Measurements from ENCODE around the gene PACSIN3.
"Not testable (repeated sequence)": the region's sequence is repeated elsewhere in the genome, so short reads cannot be mapped to it uniquely, and the experiment has no call there.

Gene PACSIN3

DNA sequence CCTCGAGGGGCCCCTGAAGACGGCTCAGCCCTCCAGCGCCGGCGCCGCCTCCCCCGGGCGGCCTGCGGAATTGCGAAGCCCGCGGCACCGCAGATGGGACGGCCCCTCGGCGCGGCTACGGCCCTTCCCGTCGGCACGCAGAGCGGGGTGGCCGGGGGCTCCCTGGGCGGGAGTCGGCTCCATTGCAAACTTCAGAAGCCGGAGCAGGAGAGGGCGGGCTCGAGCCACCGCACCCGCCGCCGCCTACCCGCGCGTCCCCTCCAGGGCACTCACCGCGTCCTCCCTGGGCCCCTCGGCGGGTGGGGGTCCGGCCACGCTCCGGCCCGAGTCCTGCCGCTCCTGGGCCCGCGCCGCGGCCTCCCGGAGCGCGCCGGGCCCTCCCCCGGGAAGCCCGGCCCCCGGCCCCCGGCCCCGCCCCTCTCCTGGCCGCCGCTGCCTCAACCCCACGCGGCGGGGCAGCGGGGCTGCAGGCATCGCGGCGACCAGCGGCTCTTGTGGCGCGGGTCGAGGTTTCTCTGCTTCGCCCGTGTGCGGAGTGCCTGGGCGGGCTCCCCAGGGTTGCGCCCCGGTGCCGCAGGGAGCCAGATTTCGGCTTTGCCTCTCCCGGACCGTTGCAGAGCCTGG, at the start of gene PACSIN3:
TSS of gene PACSIN3 (minus strand) at position 359 of the 624 bp plus-strand sequence. CDS start 3,707 bp downstream, outside the sequence.
- peak; percentile 67 for DNase-seq

- DNase-seq: no peak
Observed at GRCh38 chr11:47235163-47235562, 48.9 kb upstream of the PACSIN3 start.

DNA sequence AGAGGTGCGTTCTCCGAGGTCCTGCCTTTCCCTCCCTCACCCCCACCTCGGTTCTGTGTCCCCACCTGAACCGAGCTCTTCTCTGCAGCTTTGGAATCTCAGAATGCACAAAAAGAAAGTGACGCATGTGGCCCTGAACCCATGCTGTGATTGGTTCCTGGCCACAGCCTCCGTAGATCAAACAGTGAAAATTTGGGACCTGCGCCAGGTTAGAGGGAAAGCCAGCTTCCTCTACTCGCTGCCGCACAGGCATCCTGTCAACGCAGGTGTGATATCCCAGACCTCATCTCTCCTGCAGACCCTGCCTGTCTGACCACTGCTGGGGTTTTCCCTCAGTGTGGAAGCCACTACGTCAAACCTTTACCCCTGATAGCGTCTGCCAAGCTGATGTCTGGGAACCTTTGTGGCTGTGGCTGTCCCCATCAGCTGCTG, 48.5 kb upstream of the PACSIN3 start:
- no peak for DNase-seq

DNA sequence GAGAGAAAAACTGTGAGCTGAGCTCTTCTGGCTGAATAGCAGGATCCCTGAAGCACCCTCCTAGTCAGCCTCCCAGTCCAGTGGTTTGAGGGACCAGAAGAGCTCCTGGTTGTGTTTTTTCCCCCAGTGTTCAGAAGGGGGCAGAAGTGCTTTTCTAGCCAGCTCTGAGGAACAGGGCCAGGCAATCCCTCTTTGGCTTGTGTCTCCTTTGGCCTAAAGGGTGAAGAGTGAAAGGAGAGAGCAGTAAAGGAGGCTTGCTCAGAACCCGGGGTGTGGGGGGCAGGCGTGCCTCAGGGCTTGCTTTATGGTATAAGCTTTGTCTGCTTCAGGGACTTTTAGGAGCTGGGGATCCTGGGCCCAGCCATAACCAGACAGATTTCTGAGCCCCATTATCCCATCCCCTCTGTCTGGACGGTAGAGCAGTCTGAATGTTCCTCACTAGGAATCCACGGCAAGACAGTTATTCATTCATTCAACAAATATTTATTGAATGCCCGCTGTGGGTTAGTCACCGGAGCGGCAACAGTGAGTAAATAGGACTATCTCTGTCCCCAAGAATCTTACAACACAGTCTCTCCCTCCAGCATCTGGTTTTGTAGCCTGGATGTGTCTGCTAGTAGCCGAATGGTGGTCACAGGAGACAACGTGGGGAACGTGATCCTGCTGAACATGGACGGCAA, 47.9 kb upstream of the PACSIN3 start:
- DNase-seq: peak; percentile 92

- DNase-seq: no peak
Observed at GRCh38 chr11:47233051-47233450, 46.8 kb upstream of the PACSIN3 start.

- no peak for DNase-seq
Observed at GRCh38 chr11:47229161-47229560, 42.9 kb upstream of the PACSIN3 start.

- no peak for DNase-seq
Observed at GRCh38 chr11:47225552-47226400, 39.5 kb upstream of the PACSIN3 start.

- no peak for DNase-seq
Observed at GRCh38 chr11:47222696-47223095, 36.5 kb upstream of the PACSIN3 start.

DNA sequence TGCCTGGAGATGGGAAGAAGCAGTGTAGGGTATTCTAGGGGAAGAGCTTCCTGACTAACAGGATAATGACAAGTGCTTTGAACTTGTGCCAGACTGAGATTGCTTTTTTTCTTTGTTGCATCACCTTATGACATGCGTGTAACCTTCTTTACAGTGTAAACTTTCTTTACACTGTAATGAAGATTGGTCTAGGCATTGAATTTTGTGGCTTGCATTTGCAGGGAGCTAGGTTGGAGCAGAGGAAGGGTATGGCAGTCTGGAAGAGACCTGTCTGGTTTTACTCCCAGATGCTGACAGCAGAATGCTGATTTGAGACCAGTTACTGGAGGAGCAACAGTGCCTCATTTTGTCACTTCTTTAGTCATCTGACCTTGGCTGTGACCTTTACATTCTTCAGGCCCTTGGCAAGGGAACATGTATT, 34.2 kb upstream of the PACSIN3 start:
- peak; percentile 90 for DNase-seq

DNA sequence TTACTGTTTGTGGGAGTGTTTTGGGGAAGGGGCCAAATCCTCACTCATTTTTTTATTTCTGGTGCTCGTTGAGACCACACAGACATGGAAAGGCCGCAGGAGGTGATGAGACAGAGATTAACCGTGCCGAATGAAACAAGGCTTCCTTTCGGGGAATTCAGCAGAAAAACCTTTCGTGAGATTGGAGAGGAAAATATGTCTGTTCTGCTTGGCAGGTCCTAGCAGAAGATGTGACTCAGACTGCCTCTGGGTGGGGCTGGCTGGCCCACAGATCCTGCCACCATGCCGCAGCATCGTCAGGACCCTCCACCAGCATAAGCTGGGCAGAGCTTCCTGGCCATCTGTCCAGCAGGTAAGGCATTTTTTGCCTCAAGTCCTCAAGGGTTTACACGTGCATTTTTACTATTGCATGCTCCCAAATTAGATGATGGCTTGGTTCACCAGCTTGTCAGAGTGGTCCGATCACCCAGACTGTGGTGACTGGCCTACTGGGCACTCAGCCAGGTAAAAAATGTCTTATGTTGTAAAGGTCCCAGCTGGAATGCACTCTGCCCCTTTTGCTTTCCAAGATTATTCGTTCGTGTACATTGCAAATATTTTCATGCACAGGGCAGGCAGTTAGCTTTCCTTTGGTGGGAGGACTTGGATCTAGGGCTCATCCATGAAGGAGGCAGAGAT, 30.0 kb upstream of the PACSIN3 start:
- peak; percentile 92 for DNase-seq

GRCh38 chr11:47215366-47215910, 29.2 kb upstream of the PACSIN3 start:
- no peak for DNase-seq

DNA sequence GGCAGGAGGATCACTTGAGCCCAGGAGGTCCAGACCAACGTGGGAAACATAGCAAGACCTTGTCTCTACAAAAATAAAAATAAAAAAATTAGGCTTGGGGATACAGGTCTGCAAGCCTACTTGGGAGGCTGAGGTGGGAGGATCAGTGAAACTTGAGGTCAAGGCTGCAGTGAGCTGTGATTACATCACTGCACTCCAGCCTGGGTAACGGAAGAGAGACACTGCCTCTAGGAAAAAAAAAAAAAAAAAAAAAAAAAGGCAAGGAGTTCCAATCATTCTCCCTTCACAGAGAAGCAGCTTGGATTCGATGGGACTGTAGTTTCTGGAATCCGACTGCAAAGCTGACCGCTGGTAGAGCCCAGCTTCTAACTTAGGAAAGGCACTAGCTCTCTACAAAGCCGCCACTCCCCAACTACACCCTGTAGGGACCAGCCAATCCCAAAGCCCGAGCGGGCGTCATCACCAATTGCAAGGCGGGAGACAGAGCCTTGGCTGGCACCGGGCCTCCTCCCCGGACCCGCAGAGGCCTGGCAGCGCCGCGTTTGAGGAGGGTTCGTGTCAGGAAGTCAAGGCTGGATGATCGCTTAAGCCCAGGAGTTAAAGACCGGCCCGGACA, 27.8 kb upstream of the PACSIN3 start:
- peak; percentile 93 for DNase-seq

DNA sequence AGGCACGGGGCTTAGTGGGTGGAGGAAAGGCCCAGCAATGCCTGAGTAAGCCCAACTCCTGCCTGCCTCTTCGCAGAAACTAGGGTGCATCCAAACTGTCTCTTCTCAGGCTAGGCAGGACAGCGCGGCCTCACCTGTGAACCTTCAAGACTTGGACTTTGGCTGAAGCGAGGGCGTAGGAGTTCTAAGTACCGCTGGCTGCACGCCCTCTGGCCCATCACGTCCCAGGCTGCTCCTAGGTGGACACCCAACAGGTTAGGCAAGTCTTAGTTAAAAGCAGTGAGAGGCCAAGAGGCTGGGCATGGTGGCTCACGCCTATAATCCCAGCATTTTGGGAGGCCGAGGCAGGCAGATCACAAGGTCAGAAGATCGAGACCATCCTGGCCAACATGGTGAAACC, 26.7 kb upstream of the PACSIN3 start:
- no peak for DNase-seq

DNA sequence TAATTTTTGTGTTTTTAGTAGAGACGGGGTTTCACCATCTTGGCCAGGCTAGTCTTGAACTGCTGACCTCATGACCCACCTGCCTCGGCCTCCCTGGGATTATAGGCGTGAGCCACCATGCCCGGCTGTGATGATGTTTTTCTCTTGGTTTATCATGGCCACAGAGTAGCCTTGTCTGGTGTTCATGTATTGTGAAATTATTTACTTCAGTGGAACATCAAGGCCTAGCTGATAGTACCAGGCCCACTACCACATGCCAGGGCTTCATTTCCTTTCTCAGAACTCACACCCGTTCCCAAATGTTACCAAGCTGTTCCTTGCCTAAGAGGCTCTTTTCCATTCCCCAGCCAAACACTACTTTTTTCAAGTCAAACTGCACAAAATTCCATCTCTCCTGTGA, 22.4 kb upstream of the PACSIN3 start:
- no peak for DNase-seq

DNA sequence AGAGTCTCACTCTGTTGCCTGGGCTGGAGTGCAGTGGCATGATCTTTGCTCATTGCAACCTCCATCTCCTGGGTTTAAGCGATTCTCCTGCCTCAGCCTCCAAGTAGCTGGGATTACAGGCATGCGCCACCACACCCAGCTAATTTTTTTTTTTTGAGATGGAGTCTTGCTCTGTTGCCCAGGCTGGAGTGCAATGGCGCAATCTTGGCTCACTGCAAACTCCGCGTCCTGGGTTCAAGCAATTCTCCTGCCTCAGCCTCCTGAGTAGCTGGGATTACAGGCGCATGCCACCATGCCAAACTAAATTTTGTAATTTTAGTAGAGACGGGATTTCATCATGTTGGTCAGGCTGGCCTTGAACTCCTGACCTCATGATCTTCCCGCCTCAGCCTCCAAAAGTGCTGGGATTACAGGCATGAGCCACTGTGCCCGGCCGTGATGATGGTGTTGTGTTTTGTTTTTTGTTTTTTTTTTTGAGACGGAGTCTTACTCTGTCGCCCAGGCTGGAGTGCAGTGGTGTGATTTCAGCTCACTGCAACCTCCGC, 21.8 kb upstream of the PACSIN3 start:
- DNase-seq: not testable (repeated sequence)

GRCh38 chr11:47207459-47207858, 21.2 kb upstream of the PACSIN3 start:
- no peak for DNase-seq

- DNase-seq: not testable (repeated sequence)
Observed at GRCh38 chr11:47206577-47206976, 20.3 kb upstream of the PACSIN3 start.

- peak; percentile 77 for DNase-seq
Observed at GRCh38 chr11:47204637-47204989, 18.4 kb upstream of the PACSIN3 start.

DNA sequence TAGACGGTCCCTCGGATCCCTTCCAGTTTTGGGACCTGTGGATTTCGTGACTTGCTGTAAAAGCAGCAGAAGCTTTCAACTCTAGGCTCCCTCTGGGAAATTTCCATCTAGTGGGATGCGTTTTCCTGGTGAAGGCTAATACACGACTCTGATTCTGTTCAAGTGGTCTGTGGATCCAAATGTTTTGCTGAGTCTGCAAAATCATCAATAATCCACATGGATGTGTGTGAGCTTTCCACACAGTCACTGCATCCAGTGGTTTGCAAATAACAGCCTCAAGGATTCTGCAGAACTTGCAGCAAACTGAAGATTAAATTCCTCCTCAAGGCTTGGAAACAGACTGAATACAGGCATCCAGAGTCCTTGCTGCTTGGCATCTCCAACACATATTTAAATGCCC, 16.3 kb upstream of the PACSIN3 start:
- no peak for DNase-seq

DNA sequence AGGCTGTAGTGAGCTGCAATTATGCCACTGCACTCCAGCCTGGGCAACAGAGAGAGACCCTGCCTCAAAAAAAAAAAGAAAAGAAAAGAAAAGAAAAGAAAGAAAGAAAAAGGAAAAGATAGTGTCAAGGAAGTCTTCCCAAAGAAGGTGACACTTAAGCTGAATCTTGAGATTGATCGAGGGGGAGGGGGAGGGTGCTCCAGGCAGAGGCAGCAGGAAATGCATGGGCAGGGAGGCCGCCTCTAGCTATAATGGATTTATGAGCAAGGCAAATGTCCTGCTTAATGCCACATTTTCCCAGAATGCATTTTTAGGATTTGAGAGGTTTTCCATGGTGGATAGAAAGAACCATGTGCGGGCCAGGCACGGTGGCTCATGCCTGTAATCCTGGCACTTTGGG, 14.8 kb upstream of the PACSIN3 start:
- DNase-seq: no peak

GRCh38 chr11:47198161-47198560, 11.9 kb upstream of the PACSIN3 start:
- DNase-seq: not testable (repeated sequence)

- DNase-seq: peak; percentile 33
Observed at GRCh38 chr11:47192111-47192510, 5.9 kb upstream of the PACSIN3 start.

All from EL (cell line).